ENCODE measurements around the gene CNIH4.
"Not testable (repeated sequence)": the region's sequence is repeated elsewhere in the genome, so short reads cannot be mapped to it uniquely, and the experiment has no call there.

Gene CNIH4

GRCh38 chr1:224404916-224405603 is 48.4 kb downstream of the CNIH4 start:
- no peak for DNase-seq

- no peak for DNase-seq
These were observed 48.9 kb downstream of the CNIH4 start for GRCh38 chr1:224405604-224405970.

DNA sequence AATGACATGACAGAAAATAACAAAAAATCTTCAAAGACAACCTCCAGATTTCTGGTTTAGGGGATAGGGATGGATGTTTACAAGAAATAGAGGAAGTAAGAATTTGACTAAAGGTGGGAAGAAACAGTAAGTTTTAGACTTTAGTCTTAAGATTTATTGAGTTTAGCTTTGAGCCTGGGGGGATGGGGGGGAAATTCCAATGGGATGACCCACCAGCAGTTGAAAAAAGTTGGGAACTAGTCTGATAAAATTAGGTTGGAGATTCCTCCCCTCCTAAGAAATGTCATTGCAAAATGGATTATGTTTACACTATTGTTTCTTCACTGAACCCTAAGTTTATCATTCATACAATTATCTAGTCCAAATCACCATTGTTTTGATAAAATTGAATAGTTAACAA is 49.5 kb downstream of the CNIH4 start:
- DNase-seq = no peak

GRCh38 chr1:224407571-224408293 is 51.1 kb downstream of the CNIH4 start:
- no peak for DNase-seq

- no peak for DNase-seq
These were observed 51.6 kb downstream of the CNIH4 start for GRCh38 chr1:224408294-224408590.

DNA sequence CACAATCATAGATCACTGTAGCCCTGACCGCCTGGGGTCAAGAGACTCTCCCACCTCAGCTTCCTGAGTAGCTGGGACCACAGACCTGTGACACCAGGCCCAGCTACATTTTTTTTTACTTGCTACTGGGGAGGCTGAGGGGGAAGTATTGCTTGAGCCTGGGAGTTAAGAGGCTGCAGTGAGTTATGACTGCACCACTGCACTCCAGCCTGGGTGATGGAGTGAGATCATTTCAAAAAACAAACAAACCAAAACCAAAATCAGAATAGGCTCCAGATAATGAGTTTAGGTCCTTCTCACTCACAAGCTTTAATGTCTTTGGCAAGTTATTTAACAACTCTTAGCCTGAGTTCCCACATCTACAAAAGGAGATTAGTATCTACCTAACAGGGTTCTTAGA is 55.1 kb downstream of the CNIH4 start:
- DNase-seq = no peak

- DNase-seq = no peak
These were observed 63.4 kb downstream of the CNIH4 start for GRCh38 chr1:224420106-224420505.

DNA sequence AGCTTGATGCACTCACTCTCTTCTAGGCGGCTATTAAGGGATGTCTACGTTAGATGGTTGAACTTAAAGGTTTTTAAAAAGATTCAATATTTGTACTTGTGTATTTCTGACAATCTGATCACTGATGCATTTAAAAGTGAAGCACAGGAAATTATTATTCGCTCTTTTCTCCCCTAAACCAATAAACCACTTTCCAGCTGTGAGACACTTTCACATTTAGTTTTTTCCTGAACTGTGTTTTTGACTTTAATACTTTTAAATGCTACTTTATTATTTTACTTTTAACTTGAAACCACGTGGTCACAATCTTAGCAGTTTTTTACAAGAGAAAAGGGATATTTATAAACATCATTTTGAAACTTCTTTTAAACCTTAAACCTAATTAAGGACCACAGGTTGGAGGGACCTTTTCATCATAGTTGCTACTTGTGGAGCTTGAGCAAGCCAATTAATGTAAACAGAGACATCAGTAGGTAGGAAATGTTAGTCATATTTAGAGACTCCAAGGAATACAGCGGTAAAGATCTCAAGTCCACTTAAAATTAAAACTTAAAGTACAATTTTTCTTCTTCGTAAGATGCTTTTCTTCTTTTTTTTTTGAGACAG is 68.7 kb downstream of the CNIH4 start:
- no peak for DNase-seq

DNA sequence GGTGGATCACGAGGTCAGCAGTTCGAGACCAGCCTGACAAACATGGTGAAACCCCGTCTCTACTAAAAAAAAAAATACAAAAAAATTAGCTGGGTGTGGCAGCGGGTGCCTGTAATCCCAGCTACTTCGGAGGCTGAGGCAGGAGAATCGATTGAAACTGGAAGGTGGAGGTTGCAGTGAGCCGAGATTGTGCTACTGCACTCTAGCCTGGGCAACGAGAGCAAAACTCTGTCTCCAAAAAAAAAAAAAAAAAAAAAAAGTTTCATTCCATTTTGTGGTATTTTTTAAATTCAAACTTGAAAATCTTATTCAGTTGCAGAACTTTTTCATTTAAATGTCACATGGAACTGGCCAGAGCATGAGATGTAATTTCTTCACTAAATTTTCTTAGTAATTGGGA is 70.2 kb downstream of the CNIH4 start:
- DNase-seq = not testable (repeated sequence)

- DNase-seq = no peak
These were observed 70.7 kb downstream of the CNIH4 start for GRCh38 chr1:224427346-224427745.

DNA sequence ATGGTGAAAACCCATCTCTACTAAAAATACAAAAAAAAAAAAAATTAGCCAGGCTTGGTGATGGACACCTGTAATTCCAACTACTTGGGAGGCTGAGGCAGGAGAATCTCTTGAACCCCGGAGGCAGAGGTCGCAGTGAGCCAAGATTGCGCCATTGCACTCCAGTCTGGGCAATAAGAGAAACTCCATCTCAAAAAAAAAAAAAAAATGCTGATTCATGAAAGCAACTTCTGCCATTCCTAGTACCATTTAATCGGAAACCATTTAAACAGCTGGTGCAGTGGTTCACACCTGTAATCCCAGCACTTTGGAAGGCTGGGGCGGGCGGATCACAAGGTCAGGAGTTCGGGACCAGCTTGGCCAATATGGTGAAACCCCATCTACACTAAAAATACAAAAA is 72.0 kb downstream of the CNIH4 start:
- not testable (repeated sequence) for DNase-seq
